GM12878 (cell line): ENCODE data around the gene SLC25A11. TPM values are rescaled to one million over a fixed set of nuclear protein-coding genes. Genes with fewer than 3 reads are reported as not detected.

Source experiments
- BCLAF1 ChIP-seq: fragments of 450-650 bp; IDR thresholded peaks from 2 replicates; pipeline ENCODE4 v1.6.1; 2017; ENCODE audit warnings: antibody characterized with exemption, mild to moderate bottlenecking, moderate library complexity
- BHLHE40 ChIP-seq, 2 experiments: fragments of 450-650 bp in 1 of 2; IDR thresholded peaks; 2 replicates each; pipeline ENCODE4 v1.6.1; 2011 to 2017; ENCODE audit warnings: low read depth in 2 of 2, borderline replicate concordance in 1 of 2, improper control_type of control experiment in 1 of 2, low read length in 1 of 2, mild to moderate bottlenecking in 1 of 2
- MXI1 ChIP-seq: fragments of 150-350 bp; IDR thresholded peaks from 2 replicates; pipeline ENCODE4 v1.6.1; 2011; ENCODE audit warnings: low read depth, mild to moderate bottlenecking, inconsistent platforms, low read length, improper control_type of control experiment
- MYB ChIP-seq: fragments of 150-350 bp; IDR thresholded peaks from 2 replicates; pipeline ENCODE4 v1.6.1; 2014; ENCODE audit warnings: mild to moderate bottlenecking, low read depth, low read length, borderline replicate concordance
- NKRF ChIP-seq: fragments of 450-650 bp; conservative IDR thresholded peaks from 2 replicates; pipeline ENCODE4 v1.6.1; 2017; ENCODE audit warnings: mild to moderate bottlenecking, moderate library complexity
- NR2F1 ChIP-seq: fragments of 450-650 bp; conservative IDR thresholded peaks from 2 replicates; pipeline ENCODE4 v1.6.1; 2017; ENCODE audit warnings: mild to moderate bottlenecking
- NRF1 ChIP-seq: conservative IDR thresholded peaks from 2 replicates; pipeline ENCODE4 v1.6.1; 2011; ENCODE audit warnings: mild to moderate bottlenecking, low read depth, low read length, improper control_type of control experiment
- POLR2AphosphoS5 ChIP-seq: IDR thresholded peaks from 2 replicates; pipeline ENCODE4 v1.6.1; 2011; ENCODE audit warnings: mild to moderate bottlenecking, low read length, inconsistent platforms
- POU2F2 ChIP-seq: IDR thresholded peaks from 3 replicates; pipeline ENCODE4 v1.6.1; 2011; ENCODE audit warnings: low read depth, mild to moderate bottlenecking, low read length, borderline replicate concordance
- RAD21 ChIP-seq: IDR thresholded peaks from 2 replicates; pipeline ENCODE4 v1.6.1; 2011; ENCODE audit warnings: mild to moderate bottlenecking, low read depth, low read length, moderate library complexity; ENCODE audit not compliant: insufficient read depth
- TAF1 ChIP-seq: IDR thresholded peaks from 2 replicates; pipeline ENCODE4 v1.6.1; 2011; ENCODE audit warnings: mild to moderate bottlenecking, low read depth, low read length, borderline replicate concordance
- ZNF592 ChIP-seq: fragments of 450-650 bp; IDR thresholded peaks from 2 replicates; pipeline ENCODE4 v1.6.1; 2017; ENCODE audit warnings: mild to moderate bottlenecking, moderate library complexity
- polyA plus RNA-seq, 11 experiments: library from polyadenylated mRNA; depleted of rRNA in 4 of 11; unstranded in 6 of 11; stranded (reverse) in 5 of 11; fragments of >200 nt; fragmentation: Nextera tagmentation in 4 of 11; fragmentation: Illumina TruSeq in 1 of 11; extraction: Ambion mirVana in 4 of 11; extraction: Trizol in 1 of 11; gene quantifications; 1 replicate in 1 of 11; 2 replicates in 10 of 11; pipeline versions ENCODE4 v1.2.1 to v1.2.3, GENCODE V29; 2011 to 2016; ENCODE audit warnings: inconsistent platforms in 2 of 11, missing spikeins in 2 of 11, low read depth in 1 of 11
- total RNA-seq, 4 experiments: library from RNA; depleted of rRNA in 3 of 4; stranded (reverse); fragments of >200 nt in 3 of 4; fragmentation: Illumina TruSeq in 1 of 4; extraction: Trizol in 1 of 4; gene quantifications; 2 replicates each; pipeline versions ENCODE4 v1.2.1 to v1.2.3, GENCODE V29; 2013 to 2021

The SLC25A11 gene
- total and polyA plus RNA-seq, 10 of the 15 experiments (the other 5 are each of a cell fraction or from before 2014, with no cell fraction given), result 5.8 to 142 (median 65.0) TPM

GRCh38 chr17:4948931-4949320, 9.1 kb upstream of the SLC25A11 start (continued):
- TF ChIP-seq ZNF592 (no peak), RAD21 (no peak), MYB (no peak), NKRF (peak; percentile 51), BCLAF1 (0 out of 2 replicates have a peak, but pooled peaks have one; percentile 70), POU2F2 (no peak), MXI1 (0 out of 2 replicates have a peak, but pooled peaks have one; percentile 14), NRF1 (peak; percentile 66), TAF1 (peak; percentile 68; the same call in 1 of the 2 replicates), NR2F1 (peak; percentile 65; the same call in 1 of the 2 replicates), POLR2AphosphoS5 (peak; percentile 61), BHLHE40 (IDR thresholded peaks at IDR 0.05; ENCODE audit: borderline replicate concordance in 1 of 2, low read depth in 2 of 2, low read length in 1 of 2) (peak; percentile 22 to 88; a peak in 2 of 4 replicates)
